Choroid plexus epithelial cell (primary cell): ENCODE data around the gene MZF1.
A peak's percentile ranks its signal among the peaks of the same experiment; 100 is the strongest.

ENCODE experiments used
- DNase-seq: peaks from one replicate; pipeline ENCODE4 v3.0.0-alpha.2; 2010; ENCODE audit warnings: low read depth
- H3K4me3 ChIP-seq: 2 replicates; pipeline ENCODE4 v1.5.1; 2011; ENCODE audit warnings: low read depth, mild to moderate bottlenecking, control low read depth, low read length, moderate library complexity
- CTCF ChIP-seq: conservative IDR thresholded peaks from 2 replicates; pipeline ENCODE4 v1.5.1; 2011; ENCODE audit warnings: low read depth, mild to moderate bottlenecking, control low read depth, inconsistent platforms, low read length, moderate library complexity

MZF1 gene

GRCh38 chr19:58560921-58561320 lies 12.2 kb downstream of the MZF1 start:
- no peak overlapping the region for H3K4me3 ChIP-seq
- TF ChIP-seq CTCF: no peak
- DNase-seq: no peak

- peak overlapping the region; percentile 98 for H3K4me3 ChIP-seq
- no peak for DNase-seq
- TF ChIP-seq CTCF: no peak
Measured at GRCh38 chr19:58560007-58560887, 12.9 kb downstream of the MZF1 start.

- TF ChIP-seq CTCF: no peak
- H3K4me3 ChIP-seq: peak overlapping the region; percentile 98
- peak; percentile 94 for DNase-seq
Measured at GRCh38 chr19:58559275-58560006, 13.7 kb downstream of the MZF1 start.

- DNase-seq: peak; percentile 99
- no peak for TF ChIP-seq CTCF
- peak overlapping the region; percentile 98 for H3K4me3 ChIP-seq
Measured at GRCh38 chr19:58558623-58559274, 14.4 kb downstream of the MZF1 start.

DNA sequence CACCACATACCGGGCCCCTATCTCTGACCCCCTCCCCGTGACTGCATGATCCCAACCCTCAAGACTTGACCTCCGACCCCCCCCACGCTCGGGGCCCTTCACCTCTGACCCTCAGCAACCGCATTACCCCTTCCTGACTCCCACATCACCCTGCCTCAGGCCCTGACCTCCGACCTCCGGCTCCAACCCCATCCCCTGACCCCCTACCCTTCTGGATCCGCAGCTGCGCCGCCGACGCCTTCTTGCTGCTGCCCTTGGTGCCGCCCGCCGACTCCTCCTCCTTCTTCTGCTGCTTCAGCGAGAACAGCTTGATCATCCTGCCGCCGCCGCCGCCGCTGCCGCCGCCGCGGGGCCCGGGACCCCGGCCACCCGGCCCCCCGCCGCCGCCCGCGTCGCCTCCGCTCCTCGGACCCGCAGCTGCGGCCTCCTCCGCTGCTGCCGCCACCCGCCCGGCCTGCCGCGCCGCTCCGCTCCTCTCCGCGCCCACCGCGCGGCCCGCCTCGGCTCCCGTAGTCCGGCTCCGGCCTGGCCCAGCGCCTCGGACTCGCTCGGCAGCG lies 15.0 kb downstream of the MZF1 start, which contains the start of gene UBE2M:
Gene UBE2M, minus strand, starts transcription at position 546 of the 557 bp plus-strand sequence. Its CDS starts 230 bp downstream, at position 316.
- no peak for TF ChIP-seq CTCF
- H3K4me3 ChIP-seq: peak within 1 kb of the TSS; percentile 98
- DNase-seq: peak; percentile 64

DNA sequence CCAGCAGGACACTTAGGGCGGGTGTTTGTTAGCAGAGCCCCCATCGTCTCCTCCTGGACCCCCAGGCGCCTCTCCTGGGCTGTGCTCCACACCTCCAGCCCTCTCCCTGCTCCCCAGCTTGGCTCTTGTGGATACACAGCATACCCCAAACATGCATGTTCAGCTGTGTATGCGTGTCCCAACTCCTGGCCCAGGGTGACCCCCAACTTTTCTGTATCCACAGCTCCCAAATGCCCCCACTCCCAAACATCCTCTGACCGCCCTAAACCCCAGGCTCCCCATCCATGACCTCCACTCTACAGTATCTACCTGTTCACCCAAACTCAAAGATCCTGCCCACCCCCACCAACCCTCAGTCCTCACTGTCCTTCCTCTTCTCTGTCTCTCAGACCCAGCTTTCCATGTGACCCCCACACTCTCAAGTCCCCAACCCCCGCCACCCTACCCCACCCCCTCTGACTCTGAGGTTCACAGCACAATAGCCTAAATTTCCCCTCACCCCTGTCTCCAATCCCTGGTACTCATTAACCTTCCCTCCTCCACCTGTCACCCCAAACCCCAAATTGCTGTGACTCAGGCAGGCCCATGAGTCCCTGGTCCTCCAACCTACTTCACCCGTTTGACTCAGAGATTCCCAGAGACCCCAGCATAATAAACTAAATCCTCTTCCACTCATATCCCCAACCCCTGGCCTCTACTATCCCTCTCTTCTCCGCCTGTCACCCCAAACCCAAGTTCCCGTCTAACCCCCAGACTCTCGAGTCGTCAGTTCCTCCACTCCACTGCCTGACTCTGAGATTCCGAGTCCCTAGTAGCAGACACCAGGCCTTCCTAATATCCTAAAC lies 15.7 kb downstream of the MZF1 start:
- no peak for DNase-seq
- no peak for TF ChIP-seq CTCF
- peak overlapping the region; percentile 98 for H3K4me3 ChIP-seq
